CD4-positive, alpha-beta T cell treated with Interleukin-17A for 1 hour (primary cell): ENCODE results near the gene ADCY5.

Experiments used
- DNase-seq: peaks from one replicate; pipeline ENCODE4 v3.0.0-alpha.2; 2020

Gene ADCY5

GRCh38 chr3:123357275-123357674 lies 91.6 kb downstream of the ADCY5 start:
- DNase-seq, result no peak

- DNase-seq, result no peak
These were observed 95.0 kb downstream of the ADCY5 start for GRCh38 chr3:123353850-123354233.

GRCh38 chr3:123353227-123353849 lies 95.6 kb downstream of the ADCY5 start:
- DNase-seq, result no peak

- DNase-seq, result no peak
These were observed 96.7 kb downstream of the ADCY5 start for GRCh38 chr3:123352134-123352554.

- no peak for DNase-seq
These were observed 97.4 kb downstream of the ADCY5 start for GRCh38 chr3:123351501-123351900.

- no peak for DNase-seq
These were observed 97.9 kb downstream of the ADCY5 start for GRCh38 chr3:123350971-123351370.

GRCh38 chr3:123349566-123350435 lies 99.1 kb downstream of the ADCY5 start:
- no peak for DNase-seq

GRCh38 chr3:123349201-123349535 lies 99.7 kb downstream of the ADCY5 start:
- no peak for DNase-seq

- no peak for DNase-seq
These were observed 100.3 kb downstream of the ADCY5 start for GRCh38 chr3:123348471-123349200.

- DNase-seq, result no peak
These were observed 101.1 kb downstream of the ADCY5 start for GRCh38 chr3:123347691-123348264.

- DNase-seq, result no peak
These were observed 101.7 kb downstream of the ADCY5 start for GRCh38 chr3:123347205-123347604.

- DNase-seq, result no peak
These were observed 102.9 kb downstream of the ADCY5 start for GRCh38 chr3:123346021-123346420.

GRCh38 chr3:123344907-123345594 lies 103.8 kb downstream of the ADCY5 start:
- DNase-seq, result no peak

GRCh38 chr3:123344175-123344906 lies 104.5 kb downstream of the ADCY5 start:
- no peak for DNase-seq

- DNase-seq, result no peak
These were observed 105.4 kb downstream of the ADCY5 start for GRCh38 chr3:123343296-123344174.

GRCh38 chr3:123342631-123343080 lies 106.2 kb downstream of the ADCY5 start:
- no peak for DNase-seq

GRCh38 chr3:123341871-123342630 lies 106.8 kb downstream of the ADCY5 start:
- DNase-seq, result no peak

GRCh38 chr3:123340336-123340735 lies 108.6 kb downstream of the ADCY5 start:
- DNase-seq, result no peak

- no peak for DNase-seq
These were observed 109.6 kb downstream of the ADCY5 start for GRCh38 chr3:123339302-123339701.

GRCh38 chr3:123338620-123339061 lies 110.2 kb downstream of the ADCY5 start:
- no peak for DNase-seq
